GM19238 (cell line): ENCODE measurements around the gene SHISA5.
A peak's percentile ranks its signal among the peaks of the same experiment; 100 is the strongest.

Experiments
- DNase-seq: peaks from one replicate; pipeline ENCODE4 v3.0.0; 2011; ENCODE audit warnings: low spot score; ENCODE audit not compliant: insufficient read length

Gene SHISA5

GRCh38 chr3:48431224-48432029 is 72.5 kb downstream of the SHISA5 start:
- DNase-seq, result no peak

DNA sequence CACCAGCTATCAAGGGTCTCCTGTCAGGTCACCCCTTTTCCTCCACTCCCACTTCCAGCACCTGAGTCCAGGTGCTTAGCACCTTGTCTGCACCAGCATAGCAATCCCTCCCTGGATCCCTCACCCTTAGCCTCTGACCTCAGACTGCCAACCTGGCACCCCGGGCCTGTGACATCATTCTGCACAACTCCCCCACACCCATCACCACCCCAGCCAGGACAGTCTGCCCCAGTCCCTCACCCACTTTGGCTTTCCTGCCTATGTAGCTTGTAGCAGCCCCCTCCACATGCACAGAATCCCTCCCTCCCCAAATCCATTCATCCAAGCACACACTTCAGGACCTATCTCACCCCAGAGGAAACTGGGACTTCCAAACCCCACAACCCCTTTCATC is 73.3 kb downstream of the SHISA5 start:
- no peak for DNase-seq

- no peak for DNase-seq
These were observed 73.8 kb downstream of the SHISA5 start, which contains the start of gene PLXNB1 for GRCh38 chr3:48429960-48430707. TSS of gene PLXNB1 (minus strand) at chr3:48430086. CDS start at chr3:48424611, 5,475 bp downstream.

DNA sequence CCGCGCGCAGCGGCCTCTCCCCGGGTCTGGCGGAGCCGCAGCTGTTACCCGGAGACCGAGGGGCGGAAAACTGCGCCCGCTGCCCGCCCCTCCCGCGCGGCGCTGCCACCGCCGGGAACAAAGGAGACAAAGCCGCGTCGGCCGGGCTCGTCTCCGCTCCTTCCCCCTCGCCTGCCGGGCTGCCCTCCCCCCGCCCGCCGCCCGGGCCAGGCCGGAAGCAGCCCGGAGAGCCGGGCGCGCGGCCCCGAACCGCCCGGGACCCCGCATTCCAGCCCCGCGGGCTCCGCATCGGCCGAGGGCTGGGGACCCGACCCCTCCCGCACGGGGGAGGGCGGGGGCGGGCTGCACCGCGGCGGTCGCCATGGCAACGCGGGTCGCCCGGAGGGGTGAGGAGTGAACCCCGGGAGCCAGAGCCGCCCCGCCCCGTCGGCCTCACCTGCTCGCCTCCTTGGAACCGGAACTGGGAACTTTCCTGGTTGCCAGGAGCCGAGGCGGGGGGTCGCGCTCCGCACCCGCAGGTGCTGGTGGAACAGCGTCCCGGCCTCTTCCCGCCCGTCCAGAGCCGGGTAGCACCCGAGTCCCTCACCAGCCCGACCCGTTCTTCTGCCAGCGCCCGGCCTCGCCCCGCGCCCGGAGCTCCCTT is 74.5 kb downstream of the SHISA5 start:
- DNase-seq, result peak; percentile 81

DNA sequence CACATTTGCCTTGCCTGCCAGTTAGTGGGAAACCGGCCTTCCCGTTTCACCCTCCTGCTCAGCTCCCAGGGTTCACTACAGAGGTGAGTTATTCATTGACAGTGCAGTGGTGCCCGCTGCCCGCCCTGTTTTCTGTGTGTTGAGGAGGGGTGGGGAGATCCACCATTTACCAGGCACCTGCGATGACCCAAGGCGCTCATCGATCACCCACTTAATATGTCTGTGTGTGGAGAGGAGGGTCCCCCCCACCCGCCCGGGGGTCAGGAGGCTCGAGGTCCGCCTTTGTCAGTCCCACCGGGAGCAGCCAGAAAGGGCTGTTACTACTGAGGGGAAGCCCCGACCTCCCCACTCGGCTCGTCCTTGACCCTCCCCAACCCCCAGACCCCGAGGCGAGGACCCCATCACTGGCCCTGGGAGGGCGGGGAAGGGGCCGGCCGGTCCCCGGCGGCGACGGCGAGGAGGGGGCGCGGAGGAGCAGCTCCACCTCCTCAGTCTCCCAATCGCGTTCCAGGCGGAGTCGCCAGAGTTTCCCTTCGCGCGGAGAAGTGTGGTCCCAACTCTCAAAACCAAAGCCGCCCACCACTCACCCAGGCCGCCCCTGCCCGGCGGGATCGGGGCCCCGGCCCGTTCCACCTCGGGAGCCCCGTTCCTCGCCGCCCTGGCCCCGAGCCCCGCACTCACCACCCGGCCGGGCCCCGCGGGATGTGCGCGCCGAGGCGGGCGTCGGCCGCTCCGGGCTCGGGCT is 75.2 kb downstream of the SHISA5 start:
- no peak for DNase-seq

GRCh38 chr3:48428088-48428571 is 75.8 kb downstream of the SHISA5 start:
- DNase-seq, result no peak

- DNase-seq, result no peak
These were observed 76.4 kb downstream of the SHISA5 start for GRCh38 chr3:48427630-48427962.

DNA sequence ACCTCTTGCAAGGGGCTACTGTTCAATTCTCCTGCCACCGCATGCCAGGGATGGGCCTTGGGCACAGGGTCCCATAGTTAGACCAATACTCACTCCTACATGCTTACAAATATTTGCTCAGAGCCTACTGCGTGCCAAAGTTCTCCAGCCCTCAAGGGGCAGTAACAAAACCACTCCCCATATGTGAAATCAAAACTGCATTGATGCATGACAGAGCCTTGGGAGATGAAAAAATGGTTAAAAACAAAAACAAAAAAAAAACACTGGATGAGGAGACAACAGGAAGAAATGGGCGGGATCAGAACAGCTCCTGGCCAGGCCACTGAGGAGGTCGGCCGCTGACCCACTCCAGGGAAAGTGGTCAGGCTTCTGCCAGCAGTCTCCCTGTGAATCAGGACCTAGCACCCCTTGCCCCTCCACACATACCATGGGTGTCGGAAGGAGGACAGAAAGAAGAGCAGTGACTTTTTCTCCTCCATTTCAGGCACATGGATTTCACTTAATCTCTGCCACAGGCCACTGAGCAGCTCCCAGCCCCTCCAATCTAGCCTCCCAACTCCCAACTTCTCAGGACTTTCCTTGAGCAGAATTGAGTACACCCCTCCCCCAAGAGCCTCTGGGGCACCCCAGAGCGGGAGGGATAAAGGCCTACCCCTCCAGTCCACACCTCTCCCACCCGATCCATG is 76.9 kb downstream of the SHISA5 start:
- no peak for DNase-seq

GRCh38 chr3:48426401-48426909 is 77.5 kb downstream of the SHISA5 start:
- DNase-seq, result no peak

GRCh38 chr3:48425281-48425812 is 78.6 kb downstream of the SHISA5 start:
- DNase-seq, result no peak

DNA sequence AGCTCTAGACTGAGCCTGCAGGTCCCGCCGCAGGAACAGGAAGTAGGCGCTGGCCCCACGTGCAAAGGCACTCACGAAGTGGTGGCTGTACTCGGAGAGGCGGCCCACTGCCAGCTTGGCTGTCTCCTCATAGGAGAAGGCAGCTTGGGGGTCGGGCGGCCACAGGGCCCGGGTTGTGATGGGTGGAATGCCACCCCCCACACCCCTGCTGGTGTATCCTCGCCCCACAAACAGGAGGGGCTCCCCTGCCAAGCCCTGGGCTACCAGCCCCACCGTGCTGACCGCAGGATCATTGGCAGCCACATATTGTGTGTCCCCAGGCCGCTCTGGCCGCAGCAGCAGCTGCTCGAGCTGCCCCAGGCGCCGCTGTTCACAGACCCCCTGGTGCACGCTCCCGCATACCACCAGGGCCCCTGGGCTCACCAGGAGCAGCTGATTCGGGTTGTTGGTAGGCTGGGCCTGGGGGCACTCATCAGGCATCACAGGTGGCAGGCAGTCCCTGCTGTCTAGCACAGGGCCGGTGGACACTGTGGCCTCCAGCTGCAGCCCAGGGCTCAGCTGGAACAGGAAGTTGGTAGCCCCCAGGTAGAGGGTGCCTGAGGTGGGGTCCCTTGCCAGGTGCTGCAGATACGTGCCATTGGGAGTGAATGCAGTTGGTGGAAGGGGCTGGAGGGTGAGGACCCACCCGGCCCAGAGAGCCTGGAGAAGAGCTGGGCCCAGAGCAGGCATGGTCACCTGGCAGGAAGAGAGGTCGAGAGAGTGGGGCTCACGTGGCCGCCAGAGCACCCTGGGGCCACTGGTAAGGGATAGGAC is 79.9 kb downstream of the SHISA5 start:
- no peak for DNase-seq

DNA sequence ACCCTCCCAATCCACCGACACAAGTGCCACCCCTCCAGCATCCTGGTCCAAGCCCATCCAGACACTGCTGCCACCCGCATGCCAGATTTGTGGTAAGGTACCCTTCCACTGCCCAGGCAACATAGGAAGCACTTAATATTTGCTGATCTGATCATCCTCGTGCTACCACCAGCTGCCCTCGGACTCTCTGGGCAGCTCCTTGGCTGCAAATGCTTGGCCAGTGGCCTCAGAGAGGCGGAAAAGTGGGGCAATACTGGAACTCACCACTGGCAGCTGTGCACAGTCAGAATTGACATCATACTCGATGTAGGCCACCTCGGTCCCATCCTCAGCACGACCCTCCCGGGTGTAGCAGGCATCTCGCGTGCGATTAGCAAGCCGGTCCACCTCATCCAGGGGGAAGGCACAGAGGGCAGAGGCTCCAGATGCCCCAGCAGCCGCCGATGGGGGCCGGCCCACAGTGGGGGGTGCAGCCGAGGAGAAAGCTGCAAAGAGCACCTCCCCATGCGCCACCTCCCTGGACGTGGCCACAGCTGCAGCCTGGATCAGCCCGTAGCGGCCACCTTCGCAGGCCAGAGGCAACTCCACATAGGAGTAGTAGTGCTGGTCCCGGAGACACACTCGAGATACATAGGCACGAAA is 80.6 kb downstream of the SHISA5 start:
- DNase-seq, result no peak

GRCh38 chr3:48422681-48423080 is 81.3 kb downstream of the SHISA5 start:
- DNase-seq, result no peak

- DNase-seq, result no peak
These were observed 81.7 kb downstream of the SHISA5 start for GRCh38 chr3:48422272-48422671.

DNA sequence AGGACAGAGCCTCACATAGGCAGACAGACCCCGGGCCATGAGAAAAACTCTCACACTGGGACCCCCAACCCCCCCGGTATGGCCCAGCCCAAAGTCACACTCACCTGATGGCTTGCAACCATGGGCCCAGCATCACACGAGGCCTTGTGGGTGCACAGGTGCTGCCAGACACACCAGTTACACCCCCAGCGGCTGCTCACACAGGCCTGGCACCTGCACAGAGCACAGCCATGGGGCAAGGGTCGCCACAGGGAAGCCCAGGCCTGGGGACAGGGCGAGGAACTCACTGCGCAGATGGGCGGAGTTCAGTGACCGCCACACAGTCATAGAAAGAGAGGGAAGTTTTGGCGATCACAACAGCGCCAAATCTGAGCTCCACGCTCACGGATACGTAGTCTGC is 83.4 kb downstream of the SHISA5 start:
- DNase-seq, result no peak

DNA sequence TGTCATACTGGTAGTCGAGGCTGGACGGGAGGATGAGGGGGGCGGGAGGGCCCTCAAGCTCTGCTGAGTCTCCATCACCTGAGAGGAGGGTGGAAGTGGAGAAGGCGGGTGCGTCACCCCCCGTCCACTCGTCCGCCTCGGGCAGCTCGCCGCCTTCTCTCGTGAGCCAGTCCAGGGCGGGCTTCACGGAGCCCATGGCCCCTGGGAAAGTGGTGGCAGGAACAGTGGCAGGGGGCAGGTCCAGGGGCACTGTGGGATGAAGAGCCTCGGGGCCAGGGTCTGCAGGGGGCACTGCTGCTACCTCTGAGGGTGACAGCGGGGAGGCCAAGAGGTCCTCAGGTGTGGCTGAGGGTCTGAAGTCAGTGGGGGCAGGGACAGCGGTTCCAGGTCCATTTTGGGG is 84.4 kb downstream of the SHISA5 start:
- no peak for DNase-seq

DNA sequence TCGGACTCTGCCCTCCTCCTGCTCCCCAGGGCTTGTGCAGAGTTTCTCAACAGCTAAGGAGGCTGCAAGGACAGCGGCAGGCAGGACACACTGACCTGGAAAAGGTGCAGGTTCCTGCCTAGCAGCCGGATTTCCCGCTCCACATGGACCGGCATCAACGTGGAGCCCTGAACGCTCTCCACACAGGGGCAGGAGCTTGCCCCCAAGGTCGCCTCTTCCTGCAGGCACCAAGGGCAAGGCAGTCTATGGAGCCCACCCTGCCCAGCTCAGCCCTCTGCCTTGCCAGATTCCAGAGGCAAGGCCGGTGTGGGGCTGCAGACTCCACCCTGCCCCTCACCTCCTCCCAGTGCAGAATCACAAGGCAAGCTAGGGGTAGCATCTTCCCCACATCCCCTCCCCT is 84.8 kb downstream of the SHISA5 start:
- no peak for DNase-seq

DNA sequence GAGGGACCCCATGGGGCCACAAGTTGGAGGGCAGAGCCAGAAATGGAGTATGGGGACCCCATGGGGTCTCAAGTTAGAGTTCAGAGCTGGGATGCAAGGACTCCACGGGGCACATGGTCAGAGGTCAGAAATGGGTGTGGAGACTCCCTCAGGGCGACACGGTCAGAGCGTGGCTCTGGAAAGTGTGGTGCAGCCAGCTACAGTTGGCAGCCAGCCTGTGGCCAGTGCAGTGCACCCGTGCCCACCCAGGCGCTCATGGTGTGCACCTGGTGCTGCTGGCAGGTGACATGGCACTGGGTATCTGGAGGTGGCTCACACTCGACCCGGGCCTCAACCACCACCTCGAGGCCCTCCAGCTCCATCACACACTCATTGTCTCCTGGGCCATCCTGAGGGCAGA is 85.3 kb downstream of the SHISA5 start:
- no peak for DNase-seq

DNA sequence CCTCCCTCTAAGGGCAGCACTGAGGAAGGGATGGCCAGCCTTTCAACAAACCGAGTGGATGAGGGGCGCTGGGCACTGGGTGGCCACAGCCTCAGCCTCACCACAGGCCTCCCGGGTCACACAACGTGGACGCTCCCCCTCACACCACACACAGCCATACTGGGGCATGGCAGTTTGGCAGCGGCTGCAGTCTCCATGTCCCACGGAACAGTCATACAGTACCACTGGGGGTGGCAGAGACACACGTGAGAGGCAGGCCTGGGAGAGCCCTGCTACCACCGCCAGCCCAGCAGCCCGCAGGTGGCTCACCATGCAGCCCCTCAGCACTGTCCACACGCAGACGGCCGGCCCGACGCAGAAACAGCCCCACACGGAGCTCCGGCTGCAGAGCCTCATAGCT is 85.8 kb downstream of the SHISA5 start:
- no peak for DNase-seq
